Omental fat pad (tissue), 4 donors: ENCODE data around the gene INTS15. TPM values are rescaled to one million over a fixed set of nuclear protein-coding genes. Genes with fewer than 3 reads are reported as not detected.

ENCODE experiments used
- ATAC-seq: fragments of 150-250 bp; one replicate; pipeline ENCODE4 v1.9.1; 2016; ENCODE audit warnings: mild to moderate bottlenecking, moderate library complexity; ENCODE audit not compliant: low FRiP score
- DNase-seq: peaks from one replicate; pipeline ENCODE4 v3.0.0-alpha.2; 2019; ENCODE audit warnings: low spot score
- total RNA-seq, 4 donors: library from RNA; depleted of rRNA; stranded (reverse); fragments of >200 nt; gene quantifications; one replicate each; pipeline ENCODE4 v1.1.0, GENCODE V29; 2016
- TF ChIP-seq, protein P1 (sequence below), 3 donors: fragments of 450-650 bp; IDR thresholded peaks; one replicate each; pipeline ENCODE4 v1.5.1; 2016 to 2017; ENCODE audit warnings: antibody characterized with exemption in 3 of 3, mild to moderate bottlenecking in 3 of 3, moderate library complexity in 2 of 3

Gene INTS15
- total RNA-seq, 4 donors from 2014 or later, result 20.2 to 45.1 (median 24.1) TPM

DNA sequence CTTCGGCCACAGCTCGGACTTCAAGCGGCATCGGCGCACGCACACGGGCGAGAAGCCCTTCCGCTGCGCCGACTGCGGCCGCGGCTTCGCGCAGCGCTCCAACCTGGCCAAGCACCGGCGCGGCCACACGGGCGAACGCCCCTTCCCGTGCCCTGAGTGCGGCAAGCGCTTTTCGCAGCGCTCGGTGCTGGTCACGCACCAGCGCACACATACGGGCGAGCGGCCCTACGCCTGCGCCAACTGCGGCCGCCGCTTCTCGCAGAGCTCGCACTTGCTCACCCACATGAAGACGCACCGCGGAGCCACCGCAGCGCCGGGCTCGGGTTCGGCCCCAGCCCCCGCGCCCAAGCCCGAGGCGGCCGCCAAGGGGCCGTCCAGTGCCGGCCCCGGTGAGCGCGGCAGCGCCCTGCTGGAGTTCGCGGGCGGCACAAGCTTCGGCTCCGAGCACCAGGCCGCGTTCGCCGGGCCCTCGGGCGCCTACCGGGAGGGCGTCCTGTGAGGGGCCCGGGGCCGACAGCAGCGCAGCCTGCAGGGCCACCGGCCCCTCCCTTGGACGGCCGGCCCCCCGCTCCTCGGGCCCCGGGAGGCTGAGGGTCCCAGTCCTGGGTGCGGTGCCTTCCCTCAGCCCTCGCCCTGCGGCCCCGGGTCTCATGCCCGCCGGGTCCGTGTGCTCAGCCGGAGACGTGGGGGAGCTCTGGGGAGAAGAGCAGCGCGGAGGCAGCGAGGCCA is 64.5 kb downstream of the INTS15 start:
- no peak for ATAC-seq
- TF ChIP-seq, protein P1, sequence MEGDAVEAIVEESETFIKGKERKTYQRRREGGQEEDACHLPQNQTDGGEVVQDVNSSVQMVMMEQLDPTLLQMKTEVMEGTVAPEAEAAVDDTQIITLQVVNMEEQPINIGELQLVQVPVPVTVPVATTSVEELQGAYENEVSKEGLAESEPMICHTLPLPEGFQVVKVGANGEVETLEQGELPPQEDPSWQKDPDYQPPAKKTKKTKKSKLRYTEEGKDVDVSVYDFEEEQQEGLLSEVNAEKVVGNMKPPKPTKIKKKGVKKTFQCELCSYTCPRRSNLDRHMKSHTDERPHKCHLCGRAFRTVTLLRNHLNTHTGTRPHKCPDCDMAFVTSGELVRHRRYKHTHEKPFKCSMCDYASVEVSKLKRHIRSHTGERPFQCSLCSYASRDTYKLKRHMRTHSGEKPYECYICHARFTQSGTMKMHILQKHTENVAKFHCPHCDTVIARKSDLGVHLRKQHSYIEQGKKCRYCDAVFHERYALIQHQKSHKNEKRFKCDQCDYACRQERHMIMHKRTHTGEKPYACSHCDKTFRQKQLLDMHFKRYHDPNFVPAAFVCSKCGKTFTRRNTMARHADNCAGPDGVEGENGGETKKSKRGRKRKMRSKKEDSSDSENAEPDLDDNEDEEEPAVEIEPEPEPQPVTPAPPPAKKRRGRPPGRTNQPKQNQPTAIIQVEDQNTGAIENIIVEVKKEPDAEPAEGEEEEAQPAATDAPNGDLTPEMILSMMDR (IDR thresholded peaks at IDR 0.05), result no peak
- no peak for DNase-seq

DNA sequence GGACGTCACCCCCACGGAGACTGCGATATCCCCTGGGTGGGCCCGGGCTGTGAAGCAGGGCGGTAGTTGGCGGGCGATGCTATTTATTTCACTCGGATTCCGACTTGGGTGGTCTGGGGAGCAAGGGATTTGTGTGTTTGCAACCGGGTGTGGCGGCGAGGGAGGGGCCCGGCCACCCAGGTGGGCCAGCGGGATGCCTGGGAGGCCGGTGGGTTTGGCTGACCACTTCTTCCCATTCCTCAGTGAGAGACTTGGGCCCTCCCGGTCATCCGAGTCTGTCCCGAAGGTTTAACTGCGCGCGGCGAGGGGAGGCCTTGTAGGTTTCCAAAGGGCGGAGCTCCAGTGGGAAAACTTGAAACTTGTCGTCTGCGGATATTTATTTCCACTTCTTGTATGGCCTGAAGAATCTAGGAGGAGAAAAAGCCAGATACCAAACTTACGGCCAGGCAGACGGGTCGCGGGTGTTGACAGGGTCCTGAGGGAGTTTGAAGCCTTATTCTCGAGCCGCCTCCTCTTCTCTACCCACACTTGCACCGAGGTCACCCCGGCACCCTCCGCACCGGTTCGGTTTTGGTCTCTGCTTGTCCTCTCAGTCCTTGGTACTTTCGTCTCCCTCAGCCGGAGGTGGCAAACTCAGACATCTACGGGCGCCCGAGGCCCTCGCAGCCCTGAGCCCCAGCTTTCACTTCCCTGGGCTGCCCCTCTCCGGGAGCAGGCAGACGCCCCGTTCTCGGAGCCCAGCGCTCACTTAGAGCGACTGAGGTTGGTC is 65.2 kb downstream of the INTS15 start:
- DNase-seq (no peak), ATAC-seq (no peak)
- TF ChIP-seq, protein P1 (IDR thresholded peaks at IDR 0.05), result no peak

DNA sequence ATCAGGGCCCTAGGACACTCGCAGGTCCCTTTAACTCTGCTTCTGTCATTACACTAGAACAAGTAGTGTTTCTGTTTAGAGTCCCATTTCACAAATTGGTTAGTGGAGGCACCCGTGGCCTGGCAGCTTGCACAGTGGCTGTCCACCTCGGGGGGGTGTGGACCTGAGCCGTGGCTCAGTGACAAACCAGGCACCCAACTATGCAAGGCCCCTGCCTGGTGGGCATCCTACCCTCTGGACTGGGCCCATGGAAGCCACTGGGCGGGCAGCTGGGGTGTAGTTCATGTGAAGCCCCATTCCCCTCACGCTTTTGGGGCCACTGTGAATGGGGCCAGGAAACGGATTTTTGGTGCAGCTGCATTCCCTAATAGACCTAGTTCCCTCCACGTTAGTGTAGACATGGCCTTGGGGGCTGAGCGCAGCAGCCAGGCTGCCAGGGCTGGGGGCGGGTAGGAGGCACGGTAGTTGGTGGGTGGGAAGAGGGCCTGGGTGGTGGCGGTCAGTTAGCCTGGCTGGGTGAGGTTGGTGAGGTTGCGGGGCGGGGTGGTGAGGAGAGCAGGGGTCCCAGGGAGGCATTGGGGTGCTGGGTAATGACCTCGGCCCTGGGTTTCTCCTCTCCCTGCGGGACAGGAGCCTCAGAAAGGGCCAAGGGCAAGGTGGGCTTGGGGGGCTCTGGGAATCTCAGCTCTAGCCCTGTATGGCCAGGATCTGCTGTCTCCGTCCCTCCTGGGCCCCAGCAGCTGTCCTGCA is 66.0 kb downstream of the INTS15 start:
- TF ChIP-seq, protein P1 (IDR thresholded peaks at IDR 0.05), result no peak
- DNase-seq (no peak), ATAC-seq (no peak)

DNA sequence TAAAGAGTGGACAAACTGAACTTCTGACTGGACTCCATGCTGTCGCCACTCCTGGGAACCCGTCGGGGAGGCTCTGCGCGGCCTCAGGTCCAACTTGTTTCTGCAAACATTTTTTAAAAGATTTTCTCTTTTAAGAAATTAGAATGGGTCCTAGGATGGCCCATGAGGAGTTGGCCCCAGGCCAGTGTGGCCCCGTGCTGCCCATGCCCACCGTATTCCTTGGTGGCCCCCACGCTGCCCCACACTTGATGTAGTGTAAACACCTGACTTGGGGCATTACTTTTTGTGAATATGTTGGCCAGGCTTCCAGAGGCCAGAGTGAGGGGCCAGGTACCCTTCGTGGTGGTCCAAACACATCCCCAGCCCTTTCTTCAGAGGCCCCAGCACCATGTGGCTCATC is 66.6 kb downstream of the INTS15 start:
- no peak for ATAC-seq
- no peak for DNase-seq
- TF ChIP-seq, protein P1 (IDR thresholded peaks at IDR 0.05), result no peak

Other genes with a start within 250 kb of the INTS15 start
- 10 to 100 TPM in 3 of 4 donors, 1 to 10 TPM in 1; 9.9 to 18.0 (median 14.2) TPM for gene FAM220A, start 241.1 kb upstream of the INTS15 start, total RNA-seq
- 100 to 1,000 TPM in 3 of 4 donors, 10 to 100 TPM in 1; 87.5 to 142 (median 116) TPM for gene RAC1, start 215.5 kb upstream of the INTS15 start, total RNA-seq
- 10 to 100 TPM; 10.7 to 25.9 (median 16.3) TPM for gene DAGLB, start 142.1 kb upstream of the INTS15 start, total RNA-seq
- gene KDELR2, start 105.9 kb upstream of the INTS15 start, total RNA-seq, result 100 to 1,000 TPM in 2 of 4 donors, 10 to 100 TPM in 2; 86.9 to 120 (median 94.0) TPM
- not detected for gene GRID2IP, start 38.6 kb upstream of the INTS15 start, total RNA-seq
- 10 to 100 TPM; 30.6 to 52.3 (median 42.3) TPM for gene ZDHHC4, start 12.6 kb upstream of the INTS15 start, total RNA-seq
- gene ZNF853, start 25.6 kb downstream of the INTS15 start, total RNA-seq, result 1 to 10 TPM; 4.1 to 5.6 (median 4.7) TPM
- gene ZNF316, start 47.3 kb downstream of the INTS15 start, total RNA-seq, result 10 to 100 TPM; 14.4 to 27.5 (median 18.8) TPM
- 10 to 100 TPM; 11.1 to 27.6 (median 16.1) TPM for gene ZNF12, start 116.9 kb downstream of the INTS15 start, total RNA-seq
- gene RSPH10B2, start 164.1 kb downstream of the INTS15 start, total RNA-seq, result under 1 TPM in 1 of 4 donors, not detected in 3; 0.93 TPM
- 10 to 100 TPM; 25.7 to 59.9 (median 28.2) TPM for gene CCZ1B, start 236.3 kb downstream of the INTS15 start, total RNA-seq